Psoas muscle (tissue), 8 donors: ENCODE measurements around the gene SRGAP3. TPM values are rescaled to one million over a fixed set of nuclear protein-coding genes. Genes with fewer than 3 reads are reported as not detected.

Source experiments
- ATAC-seq, 4 donors: fragments of 200-7000 bp; cut with Tn5 transposase; one replicate each; pipeline ENCODE4 v1.9.1; 2020; ENCODE audit warnings: moderate library complexity in 3 of 4, mild to moderate bottlenecking in 2 of 4
- DNase-seq, 2 donors: peaks; one replicate each; pipeline ENCODE4 v3.0.0-alpha.2; 2020
- H3K27ac ChIP-seq: fragments of 200-600 bp; one replicate; pipeline ENCODE4 v1.8.0; 2022
- H3K27me3 ChIP-seq, 3 donors: fragments of 200-600 bp in 1 of 3; one replicate each; pipeline versions ENCODE4 v1.6.1 to v1.8.0; 2013 to 2022; ENCODE audit warnings: low read length in 2 of 3, mild to moderate bottlenecking in 2 of 3, moderate library complexity in 1 of 3; ENCODE audit not compliant: insufficient read depth in 3 of 3
- H3K36me3 ChIP-seq, 2 donors: fragments of 200-600 bp in 1 of 2; one replicate each; pipeline versions ENCODE4 v1.6.1 to v1.8.0; 2013 to 2022; ENCODE audit warnings: low read depth in 1 of 2, mild to moderate bottlenecking in 1 of 2, moderate library complexity in 1 of 2; ENCODE audit not compliant: insufficient read depth in 1 of 2
- H3K4me1 ChIP-seq: fragments of 200-600 bp; one replicate; pipeline ENCODE4 v1.8.0; 2022
- H3K4me3 ChIP-seq: fragments of 200-600 bp; one replicate; pipeline ENCODE4 v1.8.0; 2022; ENCODE audit warnings: mild to moderate bottlenecking
- H3K9me3 ChIP-seq: fragments of 200-600 bp; one replicate; pipeline ENCODE4 v1.8.0; 2022
- CTCF ChIP-seq: fragments of 200-600 bp; IDR thresholded peaks from one replicate; pipeline ENCODE4 v1.8.0; 2022; ENCODE audit warnings: antibody characterized with exemption
- WGBS, 3 donors: extraction: QIAGEN DNeasy Blood & Tissue Kit; methylation state at CpG; one replicate each; pipeline versions ENCODE4 v1.1.6 to v1.1.7; 2013; 5-methylcytosine and 5-hydroxymethylcytosine counted together
- intact Hi-C, 2 donors: fragments of 100-400 bp; cut with DNase I; formaldehyde crosslinking; loops; one replicate each; pipeline versions ENCODE4 v1.11.0 to v1.14.2; 2022
- polyA plus RNA-seq, 3 donors: library from polyadenylated mRNA; stranded (reverse); fragments of 200-250 nt; gene quantifications; one replicate each; pipeline ENCODE4 v1.2.3, GENCODE V29; 2013
- total RNA-seq, 4 donors: library from RNA; stranded (reverse); fragmentation: NEBNext Ultra II Directional in 2 of 4; extraction: Animal tissue kit (Norgen Biotek cat#: 25700) in 2 of 4; gene quantifications; one replicate each; pipeline versions ENCODE4 v1.2.1 to v1.2.4, GENCODE V29; 2021 to 2023
- donor health status: healthy with polysubstance abuse.
- donor health status: DM: no; HTN: no; CAD: no; lungs with moderate emphysema.
- donor health status: Bipolar disorder and iron deficiency.
- donor health status: healthy.
- donor health status: DM: yes; HTN: yes; CAD: no.
- donor health status: DM: no; HTN: no; CAD: no.
- donor health status: DM: no; HTN: no; CAD: no.
- donor health status: DM: yes; HTN: yes; CAD: no.

Gene SRGAP3
- total and polyA plus RNA-seq, 7 donors = 0.77 to 7.6 (median 1.9) TPM

DNA sequence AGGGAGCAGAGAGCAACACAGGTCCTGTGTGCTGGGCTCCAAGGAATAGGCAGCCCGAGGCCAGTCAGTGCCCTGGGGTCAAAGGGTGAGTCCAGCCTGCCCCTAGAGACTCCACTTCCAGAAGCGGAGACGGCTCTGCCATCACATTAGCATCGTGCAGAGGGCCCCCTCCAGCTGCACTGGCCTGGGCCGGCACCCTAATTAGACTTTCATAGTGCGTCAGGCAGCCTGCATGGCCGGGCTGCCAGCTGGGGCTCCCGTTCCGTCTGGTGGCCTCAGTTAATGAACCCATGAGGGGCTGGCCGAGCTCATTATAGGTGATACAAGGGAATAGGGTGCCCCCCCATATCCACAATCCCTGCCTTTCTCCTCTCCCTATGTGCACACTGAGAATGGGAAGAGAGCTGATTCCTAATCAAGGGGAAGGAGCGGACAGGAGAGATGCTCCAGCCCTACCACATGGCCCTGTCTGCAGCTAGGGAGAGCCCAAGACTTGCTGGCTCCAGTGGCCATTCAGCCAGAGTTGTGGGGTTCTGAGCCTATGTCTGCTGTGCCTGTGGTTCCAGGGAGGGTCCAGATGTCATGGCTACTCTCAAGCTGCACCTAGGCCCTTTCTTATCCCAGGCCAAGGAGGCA lies 128.0 kb downstream of the SRGAP3 start:
- H3K27me3 ChIP-seq = no peaks in the 10 kb centered on the region
- DNase-seq (no peak), ATAC-seq (no peak)
- H3K27ac ChIP-seq = no peak overlapping the region
- peaks cover 3% of the 10 kb centered on the region for H3K4me1 ChIP-seq
- WGBS, 3 donors = 60 to 78% (median 69%) methylated on average over 10 to 11 of the region's 11 CpGs
- no peaks in the 10 kb centered on the region for H3K36me3 ChIP-seq
- intact Hi-C loops = no loop called here
- no peaks in the 10 kb centered on the region for H3K9me3 ChIP-seq
- TF ChIP-seq CTCF = no peak
- no peak overlapping the region for H3K4me3 ChIP-seq

DNA sequence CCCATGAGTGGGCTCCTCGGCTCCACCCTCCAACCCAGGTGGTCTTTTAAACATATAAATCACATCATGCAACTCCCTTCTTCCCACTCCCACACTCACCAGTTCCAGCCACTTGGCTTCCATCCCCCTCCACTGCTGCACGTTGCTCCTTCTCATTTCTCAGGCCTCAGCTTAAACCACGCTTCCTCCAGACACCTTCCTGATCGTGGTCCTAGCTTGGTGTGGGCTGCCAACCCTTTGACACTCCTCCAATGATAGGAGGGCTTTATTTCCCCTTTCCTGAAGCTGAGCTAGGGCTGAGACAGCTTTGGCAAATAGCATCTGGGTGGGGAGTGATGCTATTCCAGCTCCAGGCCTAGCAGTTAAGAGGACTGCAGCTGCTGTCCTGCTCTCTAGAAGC lies 130.1 kb downstream of the SRGAP3 start:
- Histone ChIP-seq H3K27me3 (no peaks in the 10 kb centered on the region), H3K27ac (no peak overlapping the region), H3K36me3 (no peaks in the 10 kb centered on the region), H3K9me3 (no peaks in the 10 kb centered on the region), H3K4me1 (no peaks in the 10 kb centered on the region), H3K4me3 (no peak overlapping the region)
- intact Hi-C loops = no loop called here
- no peak for ATAC-seq
- no peak for DNase-seq
- TF ChIP-seq CTCF = no peak
- WGBS, 3 donors = 82 to 84% (median 82%) methylated on average over 4 of the region's 4 CpGs

- H3K9me3 ChIP-seq = no peaks in the 10 kb centered on the region
- DNase-seq = no peak
- H3K27ac ChIP-seq = no peak overlapping the region
- intact Hi-C loops = no loop called here
- TF ChIP-seq CTCF = no peak
- ATAC-seq = no peak
- H3K4me3 ChIP-seq = no peak overlapping the region
- H3K4me1 ChIP-seq = no peaks in the 10 kb centered on the region
- H3K36me3 ChIP-seq = no peaks in the 10 kb centered on the region
- H3K27me3 ChIP-seq = no peaks in the 10 kb centered on the region
- 80 to 87% (median 85%) methylated on average over 2 of the region's 2 CpGs for WGBS, 3 donors
Measured at GRCh38 chr3:9118222-9118621, 131.2 kb downstream of the SRGAP3 start.

GRCh38 chr3:9117220-9117619 lies 132.2 kb downstream of the SRGAP3 start:
- no peak for ATAC-seq
- Histone ChIP-seq H3K27me3 (no peaks in the 10 kb centered on the region), H3K36me3 (no peaks in the 10 kb centered on the region), H3K9me3 (no peaks in the 10 kb centered on the region), H3K27ac (no peak overlapping the region), H3K4me1 (no peaks in the 10 kb centered on the region), H3K4me3 (no peak overlapping the region)
- no peak for TF ChIP-seq CTCF
- intact Hi-C loops = no loop called here
- no peak for DNase-seq
- 68 to 82% (median 75%) methylated on average over 1 of the region's 1 CpG for WGBS, 3 donors

- intact Hi-C loops = no loop called here
- DNase-seq = no peak
- WGBS, 3 donors = 77 to 80% (median 79%) methylated on average over 3 of the region's 3 CpGs
- Histone ChIP-seq H3K4me3 (no peak overlapping the region), H3K27me3 (no peaks in the 10 kb centered on the region), H3K9me3 (no peaks in the 10 kb centered on the region), H3K36me3 (no peaks in the 10 kb centered on the region), H3K27ac (no peak overlapping the region), H3K4me1 (peaks cover 5% of the 10 kb centered on the region)
- ATAC-seq = no peak
- TF ChIP-seq CTCF = no peak
Measured at GRCh38 chr3:9116336-9116735, 133.1 kb downstream of the SRGAP3 start.
